HG02642 (cell line): ENCODE results near the gene TBXT.
A peak's percentile ranks its signal among the peaks of the same experiment; 100 is the strongest.
"Not testable (repeated sequence)": the region's sequence is repeated elsewhere in the genome, so short reads cannot be mapped to it uniquely, and the experiment has no call there.

Experiments
- ATAC-seq: cut with Tn5 transposase; IDR thresholded peaks from one replicate; pipeline ENCODE4 v1.9.1; 2021; ENCODE audit warnings: mild to moderate bottlenecking; ENCODE audit not compliant: unreplicated experiment, poor library complexity

The TBXT gene

DNA sequence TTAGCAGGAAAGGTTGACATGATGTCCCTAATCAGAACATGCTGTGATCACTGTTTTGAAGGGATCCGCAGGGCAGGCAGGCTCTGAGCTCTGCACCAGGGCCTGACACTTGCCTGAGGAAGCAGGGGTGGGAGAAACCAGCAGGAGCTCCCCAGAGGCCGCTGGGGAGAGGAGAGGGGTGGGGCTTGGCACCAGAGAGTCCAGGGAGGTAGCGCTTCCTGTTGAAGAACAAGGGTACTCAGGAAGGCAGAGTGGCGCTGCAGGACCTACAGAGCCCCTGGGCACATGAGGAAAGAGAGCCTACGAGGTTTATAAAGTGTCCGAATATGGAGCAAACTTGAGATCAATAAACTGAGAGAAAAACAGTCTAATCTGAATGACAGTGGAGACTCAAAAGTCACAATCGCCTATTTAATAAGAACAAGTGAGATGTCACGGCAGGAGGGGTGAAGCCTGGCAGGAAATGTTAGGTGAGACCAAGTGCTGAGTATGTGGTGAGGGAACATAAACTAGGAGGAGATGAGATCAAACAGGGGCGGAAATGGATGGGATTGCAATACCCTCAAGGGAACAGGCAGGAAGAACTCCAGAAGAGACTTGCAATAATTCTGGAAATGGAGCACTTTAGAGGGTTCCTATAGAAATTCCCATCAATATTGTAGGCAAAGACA is 5.8 kb upstream of the TBXT start:
- peak; percentile 55 for ATAC-seq

DNA sequence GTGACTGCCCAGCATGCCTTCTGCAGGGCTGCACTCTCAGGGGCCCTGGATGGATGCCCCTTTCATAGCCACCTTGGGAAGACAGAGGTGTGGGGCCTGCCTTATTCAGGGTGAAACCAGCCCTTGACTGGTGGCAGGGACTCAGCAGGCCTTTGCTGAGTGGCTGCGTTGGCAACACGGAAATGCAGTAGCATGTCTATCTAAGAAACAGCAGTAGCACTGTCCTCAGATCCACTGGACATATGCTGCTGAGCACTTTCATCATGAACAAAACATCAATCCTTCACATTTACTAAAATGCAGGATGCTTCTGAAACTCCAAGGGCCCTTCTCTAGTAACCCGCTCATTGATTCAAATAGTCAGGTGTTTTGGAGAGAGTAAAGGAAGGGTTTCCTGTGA is 4.9 kb upstream of the TBXT start:
- ATAC-seq = no peak

DNA sequence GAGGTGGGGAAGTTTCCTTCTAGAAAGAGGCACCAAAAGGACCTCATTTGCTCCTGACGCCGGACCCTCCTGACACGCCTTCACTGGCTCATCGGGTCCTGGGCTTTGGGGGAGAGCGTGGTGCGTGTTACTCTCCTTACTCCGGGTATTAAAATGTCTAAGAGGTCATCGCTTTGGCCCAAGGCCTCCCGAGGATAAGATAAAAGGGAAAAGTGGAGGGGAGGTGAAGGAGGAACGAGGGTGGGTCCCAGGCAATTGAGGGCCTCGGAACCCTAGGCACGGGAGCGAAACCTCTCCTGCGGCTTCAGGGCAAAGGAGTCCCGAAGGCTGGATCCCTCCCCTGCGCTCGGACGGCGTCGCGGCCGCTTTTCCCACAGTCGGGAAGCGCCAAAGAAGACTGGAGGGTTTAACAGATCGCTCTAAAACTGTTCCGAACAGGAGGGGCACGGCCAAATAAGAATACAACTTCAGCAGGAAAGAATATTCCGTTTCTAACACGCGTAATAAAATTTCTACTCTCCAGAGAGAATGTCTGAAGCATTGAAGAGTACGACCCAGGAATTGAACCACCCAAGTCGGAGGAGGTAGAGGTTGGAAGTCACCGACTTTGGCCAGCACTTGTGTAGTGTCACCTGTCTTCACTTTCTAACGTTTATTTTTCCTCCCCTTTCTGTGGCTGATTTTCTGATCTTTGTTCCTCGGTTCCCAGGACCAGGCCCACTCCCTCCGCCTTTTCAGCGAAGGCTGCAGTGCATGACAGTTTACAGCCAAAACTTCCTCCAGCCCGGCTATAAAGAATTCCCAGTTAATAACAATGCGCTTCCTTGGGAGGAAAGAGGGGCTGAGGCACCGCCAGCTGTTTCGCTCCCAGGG is 2.1 kb upstream of the TBXT start:
- ATAC-seq = no peak

DNA sequence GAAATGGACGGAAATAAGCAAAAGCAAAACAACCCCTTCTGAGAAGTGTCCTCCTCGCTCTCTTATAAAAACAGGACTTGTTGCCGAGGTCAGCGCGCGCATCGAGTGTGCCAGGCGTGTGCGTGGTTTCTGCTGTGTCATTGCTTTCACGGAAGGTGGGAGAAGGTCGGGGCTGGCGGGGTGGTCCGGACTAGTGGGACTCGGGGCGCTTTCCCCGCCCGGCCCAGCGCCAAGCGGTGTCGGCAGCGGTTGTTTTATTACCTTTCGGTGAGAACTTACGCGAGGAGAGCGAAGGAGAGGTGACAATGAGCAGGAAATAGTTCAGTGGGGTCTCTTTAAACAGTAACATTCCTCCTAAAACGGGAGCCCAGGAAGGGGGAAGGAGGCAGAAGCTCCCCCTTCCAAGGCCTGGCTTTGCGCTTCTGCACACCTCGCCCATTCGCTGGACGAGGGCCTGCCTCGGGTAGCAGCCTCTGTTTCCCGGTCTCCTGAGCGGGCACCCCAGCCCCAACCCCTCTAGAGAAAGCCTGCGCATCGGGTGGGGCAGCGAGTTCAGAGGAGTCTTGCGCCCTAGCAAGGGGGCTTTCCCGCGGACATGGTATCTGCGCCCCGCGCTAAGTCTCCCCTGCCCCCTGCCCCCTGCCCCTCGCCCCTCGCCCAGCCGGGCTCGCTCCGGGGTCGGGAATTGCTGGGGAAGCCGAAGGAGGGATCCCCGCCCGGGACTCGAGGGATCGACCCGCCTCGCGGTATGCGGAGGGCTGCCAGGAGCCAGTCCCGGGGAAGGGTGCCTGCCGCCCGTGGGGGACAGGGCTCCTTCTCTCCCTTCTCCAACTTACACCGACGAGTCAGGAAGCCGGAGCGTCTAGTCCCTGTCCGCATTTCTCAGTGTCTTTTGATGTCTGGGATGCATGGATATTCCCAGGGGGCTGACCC is 1.2 kb upstream of the TBXT start:
- no peak for ATAC-seq

DNA sequence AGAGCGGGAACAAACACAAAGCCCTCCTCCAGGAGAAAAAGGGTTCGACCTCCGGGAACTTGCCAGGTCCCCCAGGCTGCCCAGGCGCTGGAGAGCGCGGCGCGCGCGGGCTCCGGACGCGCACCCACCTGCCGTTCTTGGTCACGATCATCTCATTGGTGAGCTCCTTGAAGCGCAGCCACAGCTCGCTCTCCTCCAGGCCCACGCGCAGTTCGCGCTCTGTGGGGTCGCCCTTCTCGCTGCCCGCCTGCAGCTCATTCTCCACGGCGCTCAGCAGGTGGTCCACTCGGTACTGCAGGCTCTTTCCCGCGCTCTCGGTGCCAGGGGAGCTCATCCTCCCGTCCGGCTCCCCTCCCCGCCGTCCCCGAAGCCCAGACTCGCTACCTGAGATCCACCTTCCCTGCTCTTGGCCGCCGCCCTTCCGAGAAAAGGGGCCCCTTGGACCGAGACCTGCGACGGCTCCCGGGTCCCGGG is 356 bp downstream of the TBXT start:
- ATAC-seq = no peak

DNA sequence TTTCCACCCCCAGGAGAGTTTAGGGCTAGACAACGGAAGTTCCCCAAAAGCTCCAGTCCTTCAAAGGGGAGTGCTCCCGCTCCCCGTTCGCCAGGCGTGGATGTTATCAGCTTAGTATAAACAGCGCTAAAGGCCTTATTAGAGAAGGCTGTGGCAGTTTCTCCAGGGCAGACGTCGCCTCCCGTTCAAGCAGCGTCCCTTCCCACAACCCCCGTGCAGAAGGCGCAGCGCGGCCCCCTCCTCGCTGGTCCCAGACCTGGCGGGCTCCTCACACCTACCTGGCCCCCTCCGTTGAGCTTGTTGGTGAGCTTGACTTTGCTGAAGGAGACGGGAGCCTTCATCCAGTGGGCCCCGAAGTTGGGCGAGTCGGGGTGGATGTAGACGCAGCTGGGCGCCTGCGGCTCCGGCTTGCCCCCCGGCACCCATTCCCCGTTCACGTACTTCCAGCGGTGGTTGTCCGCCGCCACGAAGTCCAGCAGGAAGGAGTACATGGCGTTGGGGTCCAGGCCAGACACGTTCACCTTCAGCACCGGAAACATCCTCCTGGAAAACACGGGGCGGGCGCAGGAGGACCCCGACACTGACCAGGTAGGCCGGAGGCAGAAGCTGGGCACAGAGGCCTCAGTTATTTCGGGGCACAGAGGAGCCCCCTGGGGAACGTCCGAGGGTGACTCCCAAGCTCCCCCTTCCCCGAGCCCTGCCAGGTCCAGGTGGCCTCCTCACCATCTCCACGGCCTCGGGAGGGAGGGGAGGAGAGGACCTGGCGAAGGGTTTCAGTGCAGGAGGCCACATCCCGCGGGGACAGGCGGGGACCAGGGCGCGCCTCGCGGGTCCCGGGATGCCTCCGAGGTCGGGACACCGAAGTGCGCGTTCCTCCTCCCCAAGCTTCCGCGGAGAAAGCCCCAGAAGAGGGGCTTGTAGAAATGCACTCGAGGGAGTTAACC is 1.1 kb downstream of the TBXT start:
- ATAC-seq = no peak

DNA sequence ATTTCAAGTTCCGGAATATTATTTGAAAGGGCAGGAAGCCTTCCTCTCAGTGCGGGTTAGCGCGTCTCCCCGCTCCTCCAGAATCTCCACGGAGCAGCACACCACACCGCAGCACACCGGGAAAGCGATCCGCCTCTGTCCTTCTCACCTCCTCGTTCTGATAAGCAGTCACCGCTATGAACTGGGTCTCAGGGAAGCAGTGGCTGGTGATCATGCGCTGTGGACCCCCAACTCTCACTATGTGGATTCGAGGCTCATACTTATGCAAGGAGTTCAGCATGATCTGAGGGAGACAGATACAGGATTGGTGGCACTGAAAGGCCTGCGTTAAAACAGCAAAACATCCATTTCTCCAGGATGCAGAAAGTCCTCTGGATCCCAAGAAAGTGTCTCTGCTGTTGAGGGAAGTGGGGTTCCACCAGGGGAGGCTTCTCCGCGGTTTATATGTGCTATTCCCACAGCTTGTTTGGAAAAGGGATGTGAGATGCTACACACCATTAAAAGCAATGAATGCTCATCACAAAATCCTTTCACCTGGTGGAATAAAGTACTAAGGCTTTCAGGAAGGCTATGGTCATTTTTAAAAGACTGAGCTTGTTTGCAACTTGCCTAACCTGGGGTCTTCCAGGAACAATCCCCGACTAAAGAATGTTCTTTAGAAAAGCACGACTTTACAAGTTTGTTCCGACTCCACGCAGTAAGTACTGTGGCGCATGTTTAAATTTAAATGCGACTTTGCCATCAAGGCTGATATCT is 1.9 kb downstream of the TBXT start:
- ATAC-seq = no peak

DNA sequence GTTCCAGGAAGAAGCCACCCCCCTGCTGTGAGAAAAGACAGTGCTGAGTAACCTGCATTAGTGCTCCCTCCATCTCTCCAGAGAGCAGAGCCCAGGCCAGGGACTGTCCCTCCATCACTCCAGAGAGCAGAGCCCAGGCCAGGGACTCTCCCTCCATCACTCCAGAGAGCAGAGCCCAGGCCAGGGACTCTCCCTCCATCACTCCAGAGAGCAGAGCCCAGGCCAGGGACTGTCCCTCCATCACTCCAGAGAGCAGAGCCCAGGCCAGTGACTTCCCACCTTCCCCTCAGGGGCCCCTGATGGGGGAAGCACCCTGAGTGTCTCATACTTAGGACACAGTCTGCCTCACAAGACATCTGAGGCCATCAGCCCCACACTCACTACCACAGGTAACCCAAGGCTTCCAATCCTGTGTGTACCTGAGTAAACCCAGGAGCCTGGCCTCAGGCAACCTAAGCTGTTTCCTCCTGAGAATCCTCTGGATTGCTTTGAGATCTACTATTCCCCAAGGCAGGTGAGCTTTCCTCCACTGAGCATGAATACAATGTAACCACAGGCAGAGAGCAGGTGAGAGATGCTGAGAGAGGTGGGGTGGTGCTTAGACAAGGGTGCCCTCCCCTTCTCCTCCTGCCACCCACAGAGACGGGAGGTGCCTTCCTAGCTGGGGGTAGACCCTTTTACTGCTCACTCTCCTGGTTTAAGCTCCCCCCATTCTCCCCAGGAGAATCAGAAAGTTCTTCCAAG is 4.9 kb downstream of the TBXT start:
- ATAC-seq = peak; percentile 85

DNA sequence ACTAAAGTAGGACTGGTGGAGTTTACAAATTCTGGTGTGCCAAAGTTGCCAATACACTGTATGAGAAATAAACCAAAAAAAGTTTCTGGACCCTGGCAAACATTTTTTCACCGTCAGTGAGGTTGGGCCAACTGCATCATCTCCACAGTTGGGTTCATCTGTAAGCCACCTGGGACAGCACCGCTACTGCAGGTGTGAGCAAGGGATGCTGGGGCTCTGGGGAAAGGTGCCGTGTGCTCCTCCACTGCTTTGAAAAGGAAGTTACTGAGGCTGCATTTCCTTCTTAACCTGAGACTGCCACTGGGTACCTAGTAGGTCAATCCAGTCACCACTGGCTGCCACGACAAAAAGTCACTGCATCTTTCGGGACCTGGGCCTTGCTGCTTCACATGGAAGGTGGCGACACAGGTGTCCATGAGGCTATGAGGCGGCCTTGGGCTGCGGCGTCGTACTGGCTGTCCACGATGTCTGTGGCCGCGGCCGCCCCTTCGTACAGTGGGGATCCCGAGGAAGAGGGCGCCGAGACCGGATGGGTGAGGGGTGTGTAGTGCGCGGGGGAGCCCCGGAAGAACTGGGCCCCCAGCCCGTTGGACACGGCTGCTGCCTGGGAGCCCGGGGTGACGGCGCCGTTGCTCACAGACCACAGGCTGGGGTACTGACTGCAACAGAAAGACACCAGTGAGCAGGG is 9.6 kb downstream of the TBXT start:
- ATAC-seq = no peak

DNA sequence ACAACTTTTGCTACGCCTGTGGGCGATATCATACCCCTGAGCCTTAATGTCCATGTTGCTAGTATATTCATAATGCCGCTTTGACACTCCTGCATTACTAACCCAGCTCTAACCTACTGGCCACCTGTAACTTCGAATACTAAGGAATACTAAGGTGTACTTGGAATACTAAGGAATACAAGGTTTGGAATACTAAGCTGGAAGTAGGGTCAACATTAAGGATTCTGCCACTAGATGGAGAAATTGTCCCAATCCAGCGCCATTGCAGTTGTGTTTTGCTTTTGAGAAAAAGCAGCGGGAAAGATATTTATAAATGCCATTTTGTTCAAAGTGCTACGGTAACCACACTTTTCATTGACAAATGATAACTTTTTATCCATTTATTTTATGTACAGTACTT is 10.7 kb downstream of the TBXT start:
- ATAC-seq = no peak

DNA sequence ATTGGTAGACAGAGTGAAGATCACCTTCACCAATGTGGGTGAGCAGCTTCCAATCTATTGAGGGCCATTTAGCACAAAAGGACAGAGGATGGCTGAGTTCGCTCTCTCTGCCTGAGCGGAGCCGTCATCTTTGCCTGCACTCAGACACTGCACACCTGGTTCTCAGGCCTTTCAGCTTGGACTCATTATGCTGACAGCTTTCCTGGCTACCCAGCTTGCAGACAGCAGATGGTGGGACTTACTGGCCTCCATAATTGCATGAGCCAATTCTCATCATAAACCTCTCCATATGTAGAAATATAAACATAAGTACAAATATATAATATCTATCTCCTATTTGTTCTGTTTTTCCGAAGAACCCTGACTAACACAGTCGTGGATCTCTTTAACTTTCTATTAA is 13.7 kb downstream of the TBXT start:
- ATAC-seq = no peak

DNA sequence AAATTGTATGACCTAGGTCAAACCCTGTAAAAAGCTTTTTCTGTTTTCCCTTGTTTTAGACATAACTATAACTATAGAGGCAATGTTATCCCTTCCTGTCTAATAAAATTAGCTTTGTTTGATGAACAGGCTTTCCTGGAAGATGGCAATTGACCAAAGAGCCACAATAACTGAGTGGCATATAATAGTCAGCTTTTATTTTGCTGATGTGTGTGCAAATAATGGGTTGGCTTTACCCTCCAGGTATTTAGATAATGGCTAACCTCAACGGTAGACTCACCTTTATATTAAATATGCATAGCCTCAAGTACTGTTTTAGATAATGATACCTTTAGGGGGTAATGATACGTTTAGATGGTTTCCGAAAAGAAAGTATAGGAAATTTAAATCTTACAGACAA is 15.0 kb downstream of the TBXT start:
- ATAC-seq = no peak

DNA sequence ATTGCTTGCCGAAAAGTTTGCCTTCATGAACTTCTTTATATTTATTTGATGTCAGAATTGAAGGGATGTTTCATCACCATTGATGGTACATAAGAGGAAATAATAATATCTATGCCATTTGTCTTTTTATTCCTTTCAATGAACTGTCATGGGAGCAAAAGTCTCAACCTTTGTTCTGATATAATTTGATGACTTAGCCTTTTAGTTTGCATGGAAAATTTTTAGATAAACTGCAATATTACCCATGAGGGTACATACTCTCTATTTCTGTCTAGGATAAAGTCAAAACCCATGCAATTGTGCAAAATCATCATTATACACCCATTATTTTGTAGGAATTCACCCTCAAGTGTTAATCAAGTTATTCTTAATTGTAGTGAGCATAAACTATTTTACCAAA is 15.9 kb downstream of the TBXT start:
- no peak for ATAC-seq

DNA sequence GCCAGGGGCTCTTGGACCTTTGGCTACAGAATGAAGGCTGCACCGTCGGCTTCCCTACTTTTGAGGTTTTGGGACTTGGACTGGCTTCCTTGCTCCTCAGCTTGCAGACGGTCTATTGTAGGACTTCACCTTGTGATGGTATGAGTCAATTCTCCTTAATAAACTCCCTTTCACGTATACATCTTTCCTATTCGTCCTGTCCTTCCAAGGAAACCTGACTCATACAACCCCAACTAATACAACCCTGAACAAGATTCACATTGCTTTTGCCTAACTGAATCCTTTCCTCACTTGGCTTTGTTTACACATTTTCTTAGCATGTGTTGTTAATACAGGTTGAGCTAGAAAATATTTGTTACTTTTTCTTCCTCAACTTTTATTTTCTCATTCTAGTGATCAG is 21.9 kb downstream of the TBXT start:
- ATAC-seq = no peak

DNA sequence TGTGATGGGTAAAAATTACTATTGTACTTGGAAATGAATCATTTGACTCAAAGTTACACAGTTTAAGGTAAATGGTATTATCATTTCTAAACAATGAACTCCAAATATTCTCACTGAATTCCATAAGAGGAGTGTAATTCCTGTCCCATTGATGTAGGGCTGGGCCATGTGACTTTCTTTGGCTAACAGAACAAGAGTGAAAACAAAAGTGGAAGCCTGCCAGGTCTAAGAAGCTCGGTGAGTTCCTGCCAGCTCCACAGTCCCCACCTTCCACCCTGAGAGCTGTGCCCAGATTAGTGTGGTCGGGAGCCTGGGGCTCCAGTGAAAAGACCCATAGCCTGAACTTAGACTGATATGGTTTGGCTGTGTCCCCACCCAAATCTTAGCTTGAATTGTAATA is 24.6 kb downstream of the TBXT start:
- no peak for ATAC-seq

DNA sequence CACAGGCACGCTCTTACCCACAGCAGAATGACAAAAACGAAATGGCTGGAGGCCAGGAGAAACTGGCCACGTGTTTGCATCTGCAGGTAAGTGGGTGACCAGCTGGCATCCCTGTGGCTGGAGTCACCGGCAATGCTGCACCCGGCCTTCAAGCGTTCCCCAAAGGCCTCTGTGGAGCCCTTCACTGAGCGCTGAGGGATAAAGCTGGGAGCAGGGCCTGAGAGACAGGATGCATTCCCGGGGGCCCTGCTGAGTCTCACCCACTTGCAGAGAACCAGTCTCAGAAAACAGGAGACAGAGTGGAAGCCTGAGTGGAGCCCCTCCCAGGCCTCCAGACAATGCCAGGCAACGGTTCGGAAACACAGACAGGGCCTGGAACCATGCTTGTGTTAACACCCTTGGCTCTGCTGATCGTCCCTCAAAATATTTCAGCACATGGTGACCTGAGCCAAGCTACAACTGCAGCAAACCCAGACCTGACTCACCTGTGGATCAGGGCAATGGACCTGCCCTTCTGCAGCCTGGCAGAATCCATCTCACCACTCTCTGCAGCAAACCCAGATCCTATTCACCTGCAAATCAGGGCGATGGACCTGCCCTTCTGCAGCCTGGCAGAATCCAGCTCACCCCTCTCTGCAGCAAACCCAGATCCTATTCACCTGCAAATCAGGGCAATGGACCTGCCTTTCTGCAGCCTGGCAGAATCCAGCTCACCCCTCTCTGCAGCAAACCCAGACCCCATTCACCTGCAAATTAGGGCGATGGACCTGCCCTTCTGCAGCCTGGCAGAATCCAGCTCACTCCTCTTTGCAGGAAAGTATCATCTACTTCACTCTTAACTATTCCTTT is 39.8 kb downstream of the TBXT start:
- no peak for ATAC-seq

DNA sequence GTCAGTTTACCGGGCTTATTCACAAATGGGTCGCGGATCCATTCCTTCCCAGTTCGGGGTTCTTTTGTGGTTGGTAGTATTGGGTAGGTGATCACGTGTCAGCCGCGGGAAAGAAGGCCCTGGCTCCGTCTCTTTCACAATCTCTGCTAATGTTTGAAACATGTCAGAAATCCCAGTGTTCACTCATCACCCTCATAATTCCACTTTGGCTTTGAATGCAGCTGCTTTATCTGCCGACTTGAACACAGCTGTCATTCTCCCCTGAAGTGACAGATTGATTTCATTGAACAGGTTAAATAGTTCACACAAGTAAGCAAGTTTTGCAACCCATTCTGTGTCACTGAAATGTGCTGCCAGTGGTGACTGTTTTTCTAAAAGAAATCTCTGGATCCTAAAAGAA is 44.5 kb downstream of the TBXT start:
- ATAC-seq = not testable (repeated sequence)
